Stimulated activated CD4-positive, alpha-beta T cell treated with anti-CD3 and anti-CD28 coated beads, Interleukin-1b, Interleukin-23, amount 100 ng/mL, for 24 hours (primary cell): Measurements from ENCODE around the gene GVQW3.

ENCODE experiments used
- DNase-seq, 4 experiments: peaks; one replicate each; pipeline ENCODE4 v3.0.0-alpha.2; 2020; ENCODE audit warnings: low read depth in 4 of 4, low spot score in 1 of 4

Gene GVQW3

GRCh38 chr11:76380977-76381719, at the start of gene GVQW3, which contains the start of gene THAP12:
Gene GVQW3, plus strand, starts transcription at chr11:76381323. Its CDS starts 506 bp downstream, at chr11:76381829.
Gene THAP12, minus strand, starts transcription at chr11:76381132. Its CDS starts 296 bp downstream, at chr11:76380836.
- DNase-seq: peak; percentile 89 to 94 (median 91)

- DNase-seq: no peak
These were observed 46.2 kb upstream of the GVQW3 start for GRCh38 chr11:76334826-76335389.

GRCh38 chr11:76335842-76336241, 45.3 kb upstream of the GVQW3 start:
- DNase-seq: no peak

- no peak for DNase-seq
These were observed 44.5 kb upstream of the GVQW3 start for GRCh38 chr11:76336597-76336996.

GRCh38 chr11:76337469-76337868, 43.7 kb upstream of the GVQW3 start:
- DNase-seq: no peak

- no peak for DNase-seq
These were observed 43.2 kb upstream of the GVQW3 start for GRCh38 chr11:76337923-76338322.

- DNase-seq: no peak
These were observed 41.9 kb upstream of the GVQW3 start for GRCh38 chr11:76339221-76339620.

- no peak for DNase-seq
These were observed 33.7 kb upstream of the GVQW3 start for GRCh38 chr11:76347466-76347865.

GRCh38 chr11:76348348-76348747, 32.8 kb upstream of the GVQW3 start:
- DNase-seq: no peak

GRCh38 chr11:76355172-76355571, 26.0 kb upstream of the GVQW3 start:
- no peak for DNase-seq

- DNase-seq: no peak
These were observed 19.7 kb upstream of the GVQW3 start for GRCh38 chr11:76361374-76361773.

GRCh38 chr11:76361776-76362175, 19.3 kb upstream of the GVQW3 start:
- DNase-seq: no peak

- no peak for DNase-seq
These were observed 18.4 kb upstream of the GVQW3 start for GRCh38 chr11:76362716-76363115.

- no peak for DNase-seq
These were observed 16.0 kb upstream of the GVQW3 start for GRCh38 chr11:76365038-76365679.

- DNase-seq: no peak
These were observed 12.6 kb upstream of the GVQW3 start for GRCh38 chr11:76368490-76368889.

GRCh38 chr11:76369406-76369805, 11.7 kb upstream of the GVQW3 start:
- no peak for DNase-seq

- DNase-seq: peak in 3 of 4 experiments; percentile 9 to 21 (median 19)
These were observed 10.0 kb upstream of the GVQW3 start for GRCh38 chr11:76371170-76371569.

GRCh38 chr11:76376746-76377558, 4.2 kb upstream of the GVQW3 start:
- no peak for DNase-seq

GRCh38 chr11:76379807-76380158, 1.3 kb upstream of the GVQW3 start:
- DNase-seq: no peak

- DNase-seq: peak; percentile 10 to 43 (median 34)
These were observed 755 bp upstream of the GVQW3 start for GRCh38 chr11:76380159-76380976.

GRCh38 chr11:76382209-76382608, 1.1 kb downstream of the GVQW3 start:
- DNase-seq: no peak
